K562 treated with DMSO at 1 percent for 4 hours (cell line): ENCODE results near the gene SUB1. TPM values are rescaled to one million over a fixed set of nuclear protein-coding genes. Genes with fewer than 3 reads are reported as not detected.

Experiments used
- total RNA-seq: library from RNA; unstranded; fragments of 300-600 nt; gene quantifications from 2 replicates; pipeline ENCODE4 v1.2.3, GENCODE V29; 2022; ENCODE audit not compliant: insufficient read depth

SUB1 gene
- 90.2 and 153 TPM in 2 replicates for total RNA-seq

GRCh38 chr5:32585446-32586275 is at the start of gene SUB1:
SUB1 (plus strand) TSS chr5:32585557; CDS start chr5:32588513, 2,956 bp downstream.

Other genes starting within 250 kb of the SUB1 start
- gene ZFR, start 140.8 kb upstream of the SUB1 start, total RNA-seq: 56.7 and 61.6 TPM in 2 replicates
- 0.08 TPM in 1 of 2 replicates, not detected in the other for gene NPR3, start 125.8 kb downstream of the SUB1 start, total RNA-seq